Hepatic stellate cell (primary cell): ENCODE results near the gene SSR4.

Experiments
- DNase-seq: peaks from one replicate; pipeline ENCODE4 v3.0.0; 2011; ENCODE audit warnings: low spot score

SSR4 gene

DNA sequence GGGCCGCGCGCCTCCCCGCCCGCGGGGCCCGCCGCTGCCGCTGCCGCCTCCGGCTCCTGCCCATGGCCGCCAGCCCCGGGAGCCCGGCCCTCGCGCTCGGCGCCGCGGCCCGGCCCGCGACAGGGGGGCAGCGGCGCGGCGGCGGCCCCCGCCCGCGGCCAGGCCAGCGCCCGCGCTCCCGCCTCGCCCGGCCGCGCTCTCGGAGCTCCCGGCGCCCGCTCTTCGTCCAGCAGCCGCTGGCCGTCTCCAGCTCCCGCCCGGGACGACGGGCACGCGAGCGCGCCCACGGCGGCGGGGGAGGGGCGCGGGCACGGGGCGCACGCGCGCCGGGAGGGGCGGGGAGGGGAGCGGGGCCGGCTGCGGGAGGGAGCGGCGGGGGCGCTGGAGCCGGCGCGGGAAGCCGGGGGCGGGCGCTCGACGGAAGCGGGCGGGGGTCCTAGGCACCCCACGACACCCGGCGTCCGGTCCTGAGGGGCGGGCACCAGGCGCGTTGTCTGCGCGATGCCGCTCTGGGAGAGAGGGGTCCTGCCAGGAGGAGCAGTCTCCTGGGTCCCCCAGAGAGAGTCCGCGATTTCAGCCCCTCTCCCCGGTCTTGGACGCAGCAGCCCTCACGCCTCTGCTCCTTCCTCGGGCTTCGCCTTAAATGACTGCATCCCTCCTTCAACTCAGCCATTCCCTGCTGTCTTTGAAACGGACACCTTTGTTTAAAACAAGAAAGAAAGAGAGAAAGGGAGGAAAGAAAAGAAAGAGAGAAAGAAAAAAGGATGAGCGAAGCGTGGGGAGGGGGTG, 36.4 kb downstream of the SSR4 start:
- no peak for DNase-seq

DNA sequence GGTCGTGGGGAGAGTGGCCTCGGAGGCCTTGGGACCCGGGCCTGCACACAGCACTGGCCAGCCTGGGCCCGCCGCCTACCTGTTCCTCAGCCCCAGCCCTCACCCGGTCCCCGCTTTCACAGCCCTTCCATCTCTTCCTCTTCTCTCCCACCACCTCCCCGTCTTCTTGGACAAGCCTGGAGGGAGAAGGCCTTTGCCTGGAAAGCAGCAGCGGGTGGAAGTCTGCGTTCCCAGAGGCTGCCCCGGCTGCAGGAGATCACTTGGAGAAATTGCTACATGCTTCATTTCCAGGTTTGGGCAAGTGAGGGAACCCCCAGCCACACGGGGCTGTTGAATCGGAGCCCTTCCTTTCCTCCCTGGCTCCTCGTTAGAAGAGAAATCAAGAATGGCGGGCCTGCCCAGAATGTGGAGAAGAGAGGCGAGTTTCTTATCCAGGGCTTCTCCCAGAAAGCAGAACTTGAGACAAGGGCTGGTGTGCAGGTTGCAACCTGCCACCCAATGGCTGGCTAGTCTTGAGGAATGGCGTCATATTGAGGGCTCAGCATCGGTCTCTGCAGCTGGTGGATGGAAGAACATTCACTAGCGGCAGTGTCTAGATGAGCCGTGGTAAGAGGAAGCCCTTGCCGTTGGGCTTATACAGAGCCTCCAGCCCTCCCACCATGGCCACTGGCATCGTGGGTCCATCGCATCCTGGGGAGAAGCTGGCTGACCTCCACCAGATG, 37.1 kb downstream of the SSR4 start:
- no peak for DNase-seq

DNA sequence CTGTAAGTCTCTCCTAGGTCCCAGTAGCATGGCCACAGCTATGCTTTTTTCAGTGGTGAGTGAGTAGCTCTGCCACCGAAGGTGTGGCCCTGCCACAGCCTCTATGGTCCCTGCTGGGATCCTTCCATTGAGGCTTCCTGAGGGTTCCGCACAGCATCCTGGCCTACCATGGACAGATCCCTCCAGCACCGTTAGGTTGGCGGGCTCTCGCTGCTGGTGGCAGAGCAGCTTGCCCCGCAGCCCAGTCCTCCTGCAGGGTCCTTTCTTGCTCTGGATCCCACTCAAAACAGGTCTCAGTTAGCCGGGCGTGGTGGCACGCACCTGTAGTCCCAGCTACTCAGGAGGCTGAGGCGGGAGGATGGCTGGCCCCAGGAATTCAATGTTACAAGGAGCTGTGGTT, 38.3 kb downstream of the SSR4 start:
- no peak for DNase-seq

DNA sequence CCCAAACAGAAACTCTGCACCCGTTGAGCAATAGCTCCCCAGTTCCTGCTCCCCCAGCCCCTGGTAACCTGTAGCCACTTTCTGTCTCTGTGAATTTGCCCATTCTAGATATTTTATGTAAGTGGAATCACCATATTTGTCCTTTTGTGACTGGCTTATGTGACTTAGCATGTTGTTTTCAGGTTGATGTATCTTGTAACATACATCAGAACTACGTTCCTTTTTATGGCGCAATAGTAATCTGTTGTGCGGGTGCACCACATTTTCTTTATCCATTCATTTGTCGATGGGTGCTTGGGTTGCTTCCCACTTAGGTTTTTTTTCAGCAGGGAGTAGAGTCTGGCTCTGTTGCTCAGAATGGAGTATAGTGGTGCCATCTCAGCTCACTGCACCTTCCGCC, 42.5 kb downstream of the SSR4 start:
- no peak for DNase-seq

DNA sequence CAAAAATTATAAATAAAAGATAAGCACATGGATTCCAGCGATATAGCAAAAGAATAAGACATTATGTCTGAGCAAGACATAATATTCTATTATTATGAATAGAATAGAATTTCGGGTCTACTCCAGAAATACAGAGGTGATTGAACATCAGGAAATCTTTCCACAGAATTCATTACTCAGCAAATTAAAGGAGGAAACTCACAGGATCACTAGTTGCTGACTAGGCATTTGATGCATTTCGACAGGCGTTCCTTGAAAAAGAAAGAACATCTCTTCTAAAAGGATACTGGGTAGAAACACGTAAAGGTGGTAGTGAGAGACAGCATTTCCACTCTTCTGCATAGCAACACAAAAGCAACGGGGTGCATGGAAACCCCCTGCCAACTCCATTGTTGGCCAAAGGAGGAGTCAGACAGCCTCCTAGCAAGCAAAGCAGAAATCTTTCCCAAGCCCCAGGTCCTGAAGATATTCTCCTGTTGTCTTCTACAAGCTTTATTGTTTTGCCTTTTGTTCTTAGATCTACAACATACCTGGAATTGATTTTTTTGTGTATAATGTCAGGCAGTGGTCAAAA, 50.1 kb downstream of the SSR4 start:
- DNase-seq, result no peak

DNA sequence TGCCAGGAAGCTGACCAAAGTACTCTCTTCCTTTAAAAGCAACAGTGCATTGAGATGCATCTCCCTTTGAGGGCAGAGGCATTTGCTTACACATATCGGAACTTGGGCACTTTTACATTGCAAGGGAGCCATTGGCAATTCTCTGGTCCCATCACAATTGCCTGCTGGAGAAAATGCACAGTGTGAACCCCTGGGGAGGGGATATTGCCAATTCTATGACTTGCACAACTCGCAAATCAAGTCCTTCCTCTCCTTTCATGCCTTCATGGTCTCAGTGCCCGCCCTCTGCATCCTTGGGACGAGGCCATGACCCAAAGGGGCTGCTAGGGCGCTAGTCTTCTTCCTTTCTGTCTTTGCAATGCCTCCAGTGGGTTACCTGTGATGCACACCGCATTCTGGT, 50.7 kb downstream of the SSR4 start:
- no peak for DNase-seq

DNA sequence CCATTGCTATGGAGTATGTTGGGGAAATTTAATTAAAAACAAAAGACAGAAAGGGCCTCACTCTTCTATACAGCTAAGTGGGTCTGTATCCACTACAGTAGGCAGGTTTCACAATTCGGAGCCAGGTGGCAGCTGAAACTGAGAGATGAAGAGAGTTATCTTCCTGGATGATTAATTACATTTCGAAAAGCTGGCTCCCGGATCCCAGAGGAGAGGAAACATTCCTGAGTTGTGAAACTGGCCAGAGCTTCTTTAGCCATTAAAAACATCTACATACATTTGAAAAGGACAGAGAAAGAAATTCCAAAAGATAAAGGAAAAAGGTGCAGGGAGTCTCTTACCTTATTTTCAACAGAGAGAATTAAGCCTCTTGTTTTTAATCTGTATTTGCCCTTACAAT, 51.4 kb downstream of the SSR4 start:
- no peak for DNase-seq
